OCI-LY3 (cell line): ENCODE results near the gene DDT.
"Not testable (repeated sequence)": the region's sequence is repeated elsewhere in the genome, so short reads cannot be mapped to it uniquely, and the experiment has no call there.

Source experiments
- EZH2phosphoT487 ChIP-seq: fragments of 200-600 bp; shearing (Covaris generic); IDR thresholded peaks from 2 replicates; pipeline ENCODE4 v1.6.1; 2018; ENCODE audit warnings: antibody characterized with exemption, mixed run types, low read depth
- TF ChIP-seq, protein P1 (sequence below): fragments of 200-600, 300-600 bp; sonication (generic); IDR thresholded peaks from 2 replicates; pipeline ENCODE4 v1.5.1; 2014; ENCODE audit warnings: antibody characterized with exemption, low read length, low read depth

GRCh38 chr22:23986089-23986488, 11.8 kb upstream of the DDT start:
- TF ChIP-seq, protein P1, sequence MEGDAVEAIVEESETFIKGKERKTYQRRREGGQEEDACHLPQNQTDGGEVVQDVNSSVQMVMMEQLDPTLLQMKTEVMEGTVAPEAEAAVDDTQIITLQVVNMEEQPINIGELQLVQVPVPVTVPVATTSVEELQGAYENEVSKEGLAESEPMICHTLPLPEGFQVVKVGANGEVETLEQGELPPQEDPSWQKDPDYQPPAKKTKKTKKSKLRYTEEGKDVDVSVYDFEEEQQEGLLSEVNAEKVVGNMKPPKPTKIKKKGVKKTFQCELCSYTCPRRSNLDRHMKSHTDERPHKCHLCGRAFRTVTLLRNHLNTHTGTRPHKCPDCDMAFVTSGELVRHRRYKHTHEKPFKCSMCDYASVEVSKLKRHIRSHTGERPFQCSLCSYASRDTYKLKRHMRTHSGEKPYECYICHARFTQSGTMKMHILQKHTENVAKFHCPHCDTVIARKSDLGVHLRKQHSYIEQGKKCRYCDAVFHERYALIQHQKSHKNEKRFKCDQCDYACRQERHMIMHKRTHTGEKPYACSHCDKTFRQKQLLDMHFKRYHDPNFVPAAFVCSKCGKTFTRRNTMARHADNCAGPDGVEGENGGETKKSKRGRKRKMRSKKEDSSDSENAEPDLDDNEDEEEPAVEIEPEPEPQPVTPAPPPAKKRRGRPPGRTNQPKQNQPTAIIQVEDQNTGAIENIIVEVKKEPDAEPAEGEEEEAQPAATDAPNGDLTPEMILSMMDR = not testable (repeated sequence)
- not testable (repeated sequence) for TF ChIP-seq EZH2phosphoT487
